WERI-Rb-1 (cell line): ENCODE measurements around the gene XRCC4.

Experiments
- DNase-seq: peaks from one replicate; pipeline ENCODE4 v3.0.0-alpha.2; 2020
- H3K27ac ChIP-seq: fragments of 250-450 bp; sonication (Bioruptor Pico); 2 replicates; pipeline ENCODE4 v1.5.1; 2020; ENCODE audit warnings: mild to moderate bottlenecking, moderate library complexity
- H3K27me3 ChIP-seq: fragments of 250-450 bp; sonication (Bioruptor Pico); 2 replicates; pipeline ENCODE4 v1.5.1; 2021; ENCODE audit warnings: mild to moderate bottlenecking, low read depth, moderate library complexity; ENCODE audit not compliant: insufficient read depth, severe bottlenecking
- H3K36me3 ChIP-seq: fragments of 250-450 bp; sonication (Bioruptor Pico); 2 replicates; pipeline ENCODE4 v1.5.1; 2020; ENCODE audit warnings: mild to moderate bottlenecking, moderate library complexity
- H3K4me3 ChIP-seq: 2 replicates; pipeline ENCODE4 v1.5.1; 2011; ENCODE audit warnings: low read depth, mild to moderate bottlenecking, control low read depth, low read length
- H3K9me3 ChIP-seq: fragments of 250-450 bp; sonication (Bioruptor Pico); 2 replicates; pipeline ENCODE4 v1.5.1; 2021; ENCODE audit warnings: mild to moderate bottlenecking, moderate library complexity; ENCODE audit not compliant: severe bottlenecking
- TF ChIP-seq, protein P1 (sequence below): IDR thresholded peaks from 2 replicates; pipeline ENCODE4 v1.5.1; 2011; ENCODE audit warnings: low read depth, mild to moderate bottlenecking, control low read depth, inconsistent platforms, low read length

Gene XRCC4

DNA sequence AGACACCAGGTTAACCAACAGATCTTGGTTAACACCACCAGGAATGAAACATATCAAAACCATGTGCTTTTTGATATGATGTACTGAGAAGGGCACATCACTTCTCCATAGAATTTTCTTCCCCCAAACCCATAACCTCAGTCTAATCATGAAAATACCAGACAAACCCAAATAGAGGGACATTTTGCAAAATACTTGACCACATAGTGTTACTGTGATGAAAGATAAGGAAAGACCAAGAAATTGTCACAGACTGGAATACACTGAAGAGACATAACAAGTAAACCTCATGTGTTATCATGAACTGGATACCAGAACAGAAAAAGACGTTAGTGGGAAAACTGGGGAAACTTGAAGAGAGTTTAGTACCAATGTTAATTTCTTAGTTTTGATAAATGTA is 319.3 kb downstream of the XRCC4 start:
- H3K9me3 ChIP-seq, result no peaks in the 10 kb centered on the region
- no peak for DNase-seq
- H3K4me3 ChIP-seq, result no peak overlapping the region
- H3K36me3 ChIP-seq, result no peaks in the 10 kb centered on the region
- TF ChIP-seq, protein P1, sequence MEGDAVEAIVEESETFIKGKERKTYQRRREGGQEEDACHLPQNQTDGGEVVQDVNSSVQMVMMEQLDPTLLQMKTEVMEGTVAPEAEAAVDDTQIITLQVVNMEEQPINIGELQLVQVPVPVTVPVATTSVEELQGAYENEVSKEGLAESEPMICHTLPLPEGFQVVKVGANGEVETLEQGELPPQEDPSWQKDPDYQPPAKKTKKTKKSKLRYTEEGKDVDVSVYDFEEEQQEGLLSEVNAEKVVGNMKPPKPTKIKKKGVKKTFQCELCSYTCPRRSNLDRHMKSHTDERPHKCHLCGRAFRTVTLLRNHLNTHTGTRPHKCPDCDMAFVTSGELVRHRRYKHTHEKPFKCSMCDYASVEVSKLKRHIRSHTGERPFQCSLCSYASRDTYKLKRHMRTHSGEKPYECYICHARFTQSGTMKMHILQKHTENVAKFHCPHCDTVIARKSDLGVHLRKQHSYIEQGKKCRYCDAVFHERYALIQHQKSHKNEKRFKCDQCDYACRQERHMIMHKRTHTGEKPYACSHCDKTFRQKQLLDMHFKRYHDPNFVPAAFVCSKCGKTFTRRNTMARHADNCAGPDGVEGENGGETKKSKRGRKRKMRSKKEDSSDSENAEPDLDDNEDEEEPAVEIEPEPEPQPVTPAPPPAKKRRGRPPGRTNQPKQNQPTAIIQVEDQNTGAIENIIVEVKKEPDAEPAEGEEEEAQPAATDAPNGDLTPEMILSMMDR, result no peak
- H3K27me3 ChIP-seq, result no peaks in the 10 kb centered on the region
- no peak overlapping the region for H3K27ac ChIP-seq

DNA sequence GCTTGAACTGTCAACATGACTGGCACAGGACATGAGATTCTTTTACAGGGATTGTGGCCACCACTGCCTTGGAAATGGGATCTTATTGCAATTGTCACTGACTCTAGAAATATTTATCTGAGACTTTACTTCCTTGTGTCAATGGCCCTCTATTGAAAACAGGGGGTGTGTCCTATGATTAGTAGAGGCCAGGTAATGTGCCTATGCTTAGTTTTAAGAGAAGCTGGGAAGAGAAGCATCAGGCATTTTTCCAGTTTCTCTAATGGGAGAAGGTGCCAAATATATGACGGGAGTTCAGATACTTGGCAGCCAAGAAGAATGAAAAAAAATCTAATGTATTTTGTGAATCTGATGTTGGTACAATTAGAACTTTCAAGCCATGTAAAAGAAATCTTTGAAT is 320.3 kb downstream of the XRCC4 start:
- TF ChIP-seq, protein P1, result no peak
- Histone ChIP-seq H3K4me3 (no peak overlapping the region), H3K27me3 (no peaks in the 10 kb centered on the region), H3K27ac (no peak overlapping the region), H3K36me3 (no peaks in the 10 kb centered on the region), H3K9me3 (no peaks in the 10 kb centered on the region)
- no peak for DNase-seq

DNA sequence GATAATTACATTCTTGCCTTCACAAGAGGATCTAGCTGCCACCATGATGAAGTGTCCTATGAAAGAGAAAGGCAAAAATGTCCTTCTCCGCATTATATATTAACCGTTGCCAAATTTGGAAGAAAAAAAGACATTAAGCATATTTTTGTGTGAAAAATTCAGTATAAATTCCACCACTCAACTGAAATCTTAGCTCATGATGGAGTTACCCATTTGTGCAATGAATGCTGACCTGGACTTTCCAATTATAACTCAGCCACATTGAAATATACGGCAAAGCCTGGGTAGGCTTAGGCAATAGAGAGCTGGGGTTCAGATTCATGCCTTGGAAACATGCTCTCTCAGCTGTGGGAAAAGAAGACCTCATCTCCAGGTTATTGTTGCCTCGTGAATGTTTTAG is 322.9 kb downstream of the XRCC4 start:
- Histone ChIP-seq H3K27ac (no peak overlapping the region), H3K4me3 (no peak overlapping the region), H3K36me3 (no peaks in the 10 kb centered on the region), H3K9me3 (no peaks in the 10 kb centered on the region), H3K27me3 (no peaks in the 10 kb centered on the region)
- TF ChIP-seq, protein P1, result no peak
- no peak for DNase-seq

DNA sequence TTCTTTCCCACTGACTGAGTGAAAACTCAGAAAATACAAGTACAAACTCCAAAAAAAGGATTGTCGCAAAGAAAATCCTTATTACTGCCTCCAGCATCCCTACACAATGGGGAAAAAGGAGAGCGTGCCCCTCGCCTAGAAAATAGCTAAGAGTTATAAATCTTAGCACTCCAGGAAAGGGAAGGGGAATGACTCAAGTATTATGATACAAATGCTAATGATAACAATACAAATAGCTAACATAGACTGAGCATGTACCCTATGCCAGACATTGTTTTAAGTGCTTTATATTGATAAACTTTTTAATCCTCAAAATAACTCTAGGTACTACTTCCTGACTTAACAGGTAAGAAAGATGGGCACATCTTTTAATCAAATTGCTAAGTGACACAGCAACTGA is 323.4 kb downstream of the XRCC4 start:
- no peak overlapping the region for H3K27ac ChIP-seq
- no peaks in the 10 kb centered on the region for H3K27me3 ChIP-seq
- H3K4me3 ChIP-seq, result no peak overlapping the region
- no peaks in the 10 kb centered on the region for H3K36me3 ChIP-seq
- no peak for DNase-seq
- TF ChIP-seq, protein P1, result no peak
- no peaks in the 10 kb centered on the region for H3K9me3 ChIP-seq

DNA sequence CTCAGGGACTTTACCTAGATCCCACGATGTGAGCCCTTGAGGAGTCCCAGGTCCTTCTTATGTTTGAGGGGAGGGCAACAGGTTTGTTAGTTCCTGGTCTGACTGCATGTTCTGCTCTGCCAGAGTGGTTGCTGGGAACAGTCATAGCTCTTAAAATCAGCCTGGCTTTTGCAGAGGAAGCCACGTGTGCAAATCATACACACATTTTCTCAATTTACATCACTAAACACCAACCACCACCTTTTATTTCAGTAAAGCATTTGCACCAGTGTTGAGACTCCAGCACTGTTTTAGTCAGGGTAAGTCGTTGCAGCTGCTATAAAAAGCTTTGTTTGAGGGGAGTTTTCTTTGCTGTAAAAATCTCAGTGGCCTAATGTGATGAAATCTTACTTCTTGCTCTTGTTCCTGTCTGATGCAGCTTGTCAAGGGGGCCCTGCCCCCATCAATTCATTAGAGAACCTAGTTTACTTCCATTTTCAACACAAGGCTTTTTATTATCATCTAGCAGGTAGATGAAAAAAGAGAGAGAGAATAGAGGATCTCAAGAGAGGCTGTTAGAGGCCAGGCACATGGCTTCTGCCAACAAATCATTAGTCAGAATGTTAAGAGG is 323.9 kb downstream of the XRCC4 start:
- H3K27ac ChIP-seq, result no peak overlapping the region
- no peaks in the 10 kb centered on the region for H3K9me3 ChIP-seq
- TF ChIP-seq, protein P1, result no peak
- no peak for DNase-seq
- H3K4me3 ChIP-seq, result no peak overlapping the region
- no peaks in the 10 kb centered on the region for H3K36me3 ChIP-seq
- no peaks in the 10 kb centered on the region for H3K27me3 ChIP-seq

DNA sequence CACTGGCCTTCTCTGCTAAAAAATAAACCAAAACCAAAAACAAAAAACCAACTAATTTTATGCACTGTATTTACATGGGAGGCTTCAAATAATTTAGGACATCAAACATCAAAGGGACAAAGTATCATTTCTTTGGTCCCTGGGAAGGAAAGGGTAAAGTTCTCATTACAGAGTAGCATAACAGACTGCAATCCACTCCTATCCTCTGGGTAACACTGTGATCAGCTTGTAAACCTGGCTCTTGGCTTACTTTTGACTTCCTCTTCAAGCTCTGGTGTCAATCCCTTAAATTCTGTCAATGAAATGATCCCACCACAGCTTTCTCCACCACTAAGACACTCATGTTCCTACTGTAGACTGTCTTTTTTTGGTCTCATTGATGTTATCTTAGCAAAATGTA is 324.4 kb downstream of the XRCC4 start:
- no peak for DNase-seq
- Histone ChIP-seq H3K9me3 (no peaks in the 10 kb centered on the region), H3K36me3 (no peaks in the 10 kb centered on the region), H3K27me3 (no peaks in the 10 kb centered on the region), H3K27ac (no peak overlapping the region), H3K4me3 (no peak overlapping the region)
- TF ChIP-seq, protein P1, result no peak
